Upper lobe of right lung (tissue), 1 donor: ENCODE results near the gene HOXC11. TPM values are rescaled to one million over a fixed set of nuclear protein-coding genes. Genes with fewer than 3 reads are reported as not detected.

ENCODE experiments used
- ATAC-seq: fragments of 200-7000 bp; cut with Tn5 transposase; one replicate; pipeline ENCODE4 v1.9.1; 2020; ENCODE audit warnings: mild to moderate bottlenecking, moderate library complexity
- DNase-seq: peaks from one replicate; pipeline ENCODE4 v3.0.0-alpha.2; 2020
- H3K27ac ChIP-seq: fragments of 200-600 bp; one replicate; pipeline ENCODE4 v1.8.0; 2022
- H3K27me3 ChIP-seq: fragments of 200-600 bp; one replicate; pipeline ENCODE4 v1.8.0; 2022; ENCODE audit warnings: mild to moderate bottlenecking
- H3K36me3 ChIP-seq: fragments of 200-600 bp; one replicate; pipeline ENCODE4 v1.8.0; 2022
- H3K4me1 ChIP-seq: fragments of 200-600 bp; one replicate; pipeline ENCODE4 v1.8.0; 2022
- H3K4me3 ChIP-seq: fragments of 200-600 bp; one replicate; pipeline ENCODE4 v1.8.0; 2022; ENCODE audit warnings: mild to moderate bottlenecking
- H3K9me3 ChIP-seq: fragments of 200-600 bp; one replicate; pipeline ENCODE4 v1.8.0; 2022
- CTCF ChIP-seq: fragments of 200-600 bp; IDR thresholded peaks from one replicate; pipeline ENCODE4 v1.8.0; 2022; ENCODE audit warnings: antibody characterized with exemption
- intact Hi-C: fragments of 100-400 bp; cut with DNase I; formaldehyde crosslinking; loops from one replicate; pipeline ENCODE4 v1.11.0; 2022
- total RNA-seq: library from RNA; stranded (reverse); fragmentation: NEBNext Ultra II Directional; extraction: Animal tissue kit (Norgen Biotek cat#: 25700); gene quantifications from one replicate; pipeline ENCODE4 v1.2.1, GENCODE V29; 2021
- donor health status: DM: no; HTN: yes; CAD: no; lungs with severe emphysema.

The HOXC11 gene
- total RNA-seq, 1 donor from 2014 or later, result not detected

DNA sequence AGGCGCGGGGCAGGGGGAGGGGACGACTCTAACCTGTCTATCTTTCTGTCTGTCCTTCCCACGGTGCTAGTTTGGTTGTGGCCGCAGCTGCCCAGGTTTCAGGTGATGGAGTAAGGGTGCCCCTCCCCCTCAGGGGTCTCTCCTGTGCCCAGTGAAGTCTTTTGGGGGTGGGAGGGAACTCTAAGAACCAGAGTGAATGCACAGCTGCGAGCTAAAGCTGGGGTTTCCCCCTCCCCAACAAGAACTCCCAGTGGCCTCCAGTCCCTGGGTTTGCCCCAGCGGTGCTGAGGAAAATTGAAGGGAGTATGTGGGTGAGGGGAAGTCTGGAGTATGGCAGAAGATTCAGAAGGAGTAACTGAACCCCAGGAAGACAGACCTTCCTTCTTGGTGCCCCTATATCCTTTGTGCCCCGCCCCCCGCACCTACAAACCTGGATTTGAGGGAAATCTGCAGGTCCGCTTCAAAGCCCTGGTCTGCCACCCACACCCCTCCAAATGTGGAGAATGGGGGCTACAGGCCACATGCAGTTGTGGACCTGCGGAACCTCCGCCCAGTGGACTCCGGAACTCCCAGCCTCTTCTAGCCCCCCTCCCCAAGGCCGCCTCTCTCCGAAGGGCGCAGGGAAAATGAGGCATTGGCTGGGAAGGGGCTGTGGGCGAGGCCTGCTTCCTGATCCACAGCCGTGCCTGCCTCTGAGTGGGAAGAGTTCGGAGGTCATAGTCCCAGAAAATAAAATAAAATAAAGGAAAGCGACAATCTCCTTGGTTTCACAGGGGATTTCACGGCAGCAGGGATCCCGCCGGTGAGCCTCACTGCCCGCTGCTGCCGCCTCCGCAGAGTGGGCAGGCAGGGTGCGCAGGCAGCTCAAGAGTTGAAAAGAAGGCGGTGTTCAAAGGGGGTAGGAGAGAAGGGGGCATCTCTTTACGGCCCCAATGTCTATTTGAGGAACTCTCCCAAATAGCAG lies 23.6 kb downstream of the HOXC11 start:
- Histone ChIP-seq H3K9me3 (no peaks in the 10 kb centered on the region), H3K27ac (no peak overlapping the region), H3K4me1 (peaks cover 26% of the 10 kb centered on the region), H3K27me3 (peaks cover 100% of the 10 kb centered on the region), H3K4me3 (peak overlapping the region; percentile 52), H3K36me3 (no peaks in the 10 kb centered on the region)
- no peak for DNase-seq
- no peak for TF ChIP-seq CTCF
- ATAC-seq, result no peak
- intact Hi-C loops, result no loop called here

- Histone ChIP-seq H3K4me1 (peaks cover 26% of the 10 kb centered on the region), H3K4me3 (no peak overlapping the region), H3K27me3 (peaks cover 97% of the 10 kb centered on the region), H3K9me3 (no peaks in the 10 kb centered on the region), H3K27ac (no peak overlapping the region), H3K36me3 (no peaks in the 10 kb centered on the region)
- DNase-seq (no peak), ATAC-seq (no peak)
- intact Hi-C loops, result no loop called here
- no peak for TF ChIP-seq CTCF
Measured at GRCh38 chr12:53997204-53998109, 24.5 kb downstream of the HOXC11 start.

- H3K27ac ChIP-seq, result no peak overlapping the region
- no peak for DNase-seq
- H3K4me1 ChIP-seq, result peaks cover 26% of the 10 kb centered on the region
- peaks cover 97% of the 10 kb centered on the region for H3K27me3 ChIP-seq
- no peak for ATAC-seq
- no peak for TF ChIP-seq CTCF
- H3K9me3 ChIP-seq, result no peaks in the 10 kb centered on the region
- H3K36me3 ChIP-seq, result no peaks in the 10 kb centered on the region
- no peak overlapping the region for H3K4me3 ChIP-seq
- intact Hi-C loops, result no loop called here
Measured at GRCh38 chr12:53998110-53998899, 25.4 kb downstream of the HOXC11 start.

GRCh38 chr12:53998900-53999236 lies 25.9 kb downstream of the HOXC11 start:
- Histone ChIP-seq H3K4me1 (peaks cover 26% of the 10 kb centered on the region), H3K27ac (no peak overlapping the region), H3K36me3 (no peaks in the 10 kb centered on the region), H3K9me3 (no peaks in the 10 kb centered on the region), H3K27me3 (peaks cover 97% of the 10 kb centered on the region), H3K4me3 (no peak overlapping the region)
- DNase-seq (no peak), ATAC-seq (no peak)
- intact Hi-C loops, result no loop called here
- TF ChIP-seq CTCF, result no peak

- TF ChIP-seq CTCF, result no peak
- intact Hi-C loops, result no loop called here
- ATAC-seq (no peak), DNase-seq (peak; percentile 57)
- H3K36me3 ChIP-seq, result no peaks in the 10 kb centered on the region
- H3K27ac ChIP-seq, result no peak overlapping the region
- H3K9me3 ChIP-seq, result no peaks in the 10 kb centered on the region
- H3K4me1 ChIP-seq, result peaks cover 20% of the 10 kb centered on the region
- peak overlapping the region; percentile 42 for H3K4me3 ChIP-seq
- H3K27me3 ChIP-seq, result peaks cover 97% of the 10 kb centered on the region
Measured at GRCh38 chr12:53999559-54000115, 26.7 kb downstream of the HOXC11 start.
